ENCODE data around the gene KRT79.

DNA sequence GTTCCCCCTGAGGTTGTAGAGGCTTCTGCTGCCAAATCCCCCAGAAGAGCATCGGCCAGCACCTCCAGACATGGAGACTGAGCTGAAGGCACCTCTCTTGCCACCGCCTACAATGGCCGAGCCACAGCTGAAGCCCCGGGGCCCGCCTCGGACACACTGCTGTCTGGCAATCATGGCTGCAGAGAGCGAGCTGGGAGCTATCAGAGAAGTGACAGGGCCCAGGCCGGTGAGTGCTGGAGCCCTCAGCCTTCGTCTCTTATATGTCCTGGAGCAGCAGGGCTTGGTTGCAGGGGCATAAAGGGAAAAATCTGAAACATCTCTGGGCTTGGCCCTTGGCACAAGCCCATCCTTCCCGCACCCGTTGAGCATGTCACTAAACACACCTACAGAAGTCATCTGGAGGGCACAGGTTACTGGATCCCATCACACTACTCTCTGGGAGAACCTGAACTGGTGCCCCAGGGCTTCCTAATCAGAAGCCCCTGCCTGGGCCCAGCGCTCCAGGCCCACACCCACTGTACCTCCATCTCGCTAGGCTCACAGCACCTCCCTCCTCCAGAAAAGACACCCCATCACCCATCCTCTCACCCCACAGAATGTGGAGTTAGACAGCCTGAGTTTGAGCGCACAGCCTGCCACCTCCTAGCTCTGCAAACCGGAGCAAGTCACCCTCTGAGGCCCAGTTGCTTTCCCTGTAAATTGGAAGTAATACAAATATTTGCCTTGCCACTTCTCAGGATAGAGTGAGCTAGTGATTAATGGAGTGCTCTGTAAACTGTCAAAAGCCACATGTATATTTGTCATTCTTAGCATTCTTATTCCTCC, 20.0 kb downstream of the KRT79 start, which contains the start of gene KRT4:
- TF ChIP-seq EZH2 (IDR thresholded peaks at IDR 0.05; ENCODE audit: borderline replicate concordance) (no peak), EZH2phosphoT487 (IDR thresholded peaks at IDR 0.05; ENCODE audit: low read depth, severe bottlenecking, unreplicated experiment) (no peak)
- TF ChIP-seq, protein P1, sequence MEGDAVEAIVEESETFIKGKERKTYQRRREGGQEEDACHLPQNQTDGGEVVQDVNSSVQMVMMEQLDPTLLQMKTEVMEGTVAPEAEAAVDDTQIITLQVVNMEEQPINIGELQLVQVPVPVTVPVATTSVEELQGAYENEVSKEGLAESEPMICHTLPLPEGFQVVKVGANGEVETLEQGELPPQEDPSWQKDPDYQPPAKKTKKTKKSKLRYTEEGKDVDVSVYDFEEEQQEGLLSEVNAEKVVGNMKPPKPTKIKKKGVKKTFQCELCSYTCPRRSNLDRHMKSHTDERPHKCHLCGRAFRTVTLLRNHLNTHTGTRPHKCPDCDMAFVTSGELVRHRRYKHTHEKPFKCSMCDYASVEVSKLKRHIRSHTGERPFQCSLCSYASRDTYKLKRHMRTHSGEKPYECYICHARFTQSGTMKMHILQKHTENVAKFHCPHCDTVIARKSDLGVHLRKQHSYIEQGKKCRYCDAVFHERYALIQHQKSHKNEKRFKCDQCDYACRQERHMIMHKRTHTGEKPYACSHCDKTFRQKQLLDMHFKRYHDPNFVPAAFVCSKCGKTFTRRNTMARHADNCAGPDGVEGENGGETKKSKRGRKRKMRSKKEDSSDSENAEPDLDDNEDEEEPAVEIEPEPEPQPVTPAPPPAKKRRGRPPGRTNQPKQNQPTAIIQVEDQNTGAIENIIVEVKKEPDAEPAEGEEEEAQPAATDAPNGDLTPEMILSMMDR (IDR thresholded peaks at IDR 0.05; ENCODE audit: poor library complexity), result no peak
